GM21576 (cell line): ENCODE results near the gene KIFC1.
"Not testable (repeated sequence)": the region's sequence is repeated elsewhere in the genome, so short reads cannot be mapped to it uniquely, and the experiment has no call there.

Source experiments
- ATAC-seq: cut with Tn5 transposase; IDR thresholded peaks from one replicate; pipeline ENCODE4 v1.9.1; 2021; ENCODE audit warnings: mild to moderate bottlenecking, moderate library complexity; ENCODE audit not compliant: unreplicated experiment

The KIFC1 gene

GRCh38 chr6:33373960-33374910 is 17.4 kb upstream of the KIFC1 start:
- ATAC-seq: no peak

DNA sequence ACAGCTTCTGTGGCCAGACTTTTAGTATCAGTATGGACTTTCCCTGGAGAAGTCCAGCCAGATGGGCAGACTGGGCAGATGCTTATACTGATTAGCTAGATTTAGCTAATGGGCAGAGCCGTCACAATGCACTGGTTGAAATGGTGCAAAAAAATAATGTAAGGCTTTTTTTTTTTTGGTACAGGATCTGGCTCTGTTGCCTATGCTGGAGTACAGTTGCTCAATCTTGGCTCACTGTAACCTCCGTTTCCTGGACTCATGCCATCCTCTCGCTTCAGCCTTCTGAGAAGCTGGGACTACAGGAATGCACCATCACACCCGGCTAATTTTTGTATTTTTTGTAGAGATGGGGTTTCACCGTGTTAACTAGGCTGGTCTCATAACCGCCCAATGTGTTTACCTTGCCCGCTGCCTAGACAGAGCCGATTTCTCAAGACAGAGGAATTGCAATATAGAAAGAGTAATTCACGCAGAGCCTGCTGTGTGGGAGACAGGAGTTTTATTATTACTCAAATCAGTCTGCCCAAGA is 16.4 kb upstream of the KIFC1 start:
- no peak for ATAC-seq

DNA sequence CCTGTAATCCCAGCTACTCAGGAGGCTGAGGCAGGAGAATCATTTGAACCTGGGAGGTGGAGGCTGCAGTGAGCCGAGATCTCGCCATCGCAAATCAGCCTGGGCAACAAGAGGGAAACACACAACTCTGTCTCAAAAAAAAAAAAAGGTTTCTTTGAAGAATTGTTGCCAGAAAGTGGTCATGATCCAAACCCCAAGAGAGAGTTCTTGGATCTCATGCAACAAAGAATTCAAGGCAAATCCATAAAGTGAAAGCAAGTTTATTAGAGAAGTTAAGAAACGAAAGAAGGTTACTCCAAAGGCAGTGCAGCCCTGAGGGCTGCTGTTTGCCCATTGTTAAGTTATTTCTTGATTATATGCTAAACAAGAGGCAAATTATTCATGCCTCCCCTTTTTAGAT is 14.5 kb upstream of the KIFC1 start:
- ATAC-seq: no peak

- ATAC-seq: not testable (repeated sequence)
These were observed 12.4 kb upstream of the KIFC1 start for GRCh38 chr6:33379184-33379583.

DNA sequence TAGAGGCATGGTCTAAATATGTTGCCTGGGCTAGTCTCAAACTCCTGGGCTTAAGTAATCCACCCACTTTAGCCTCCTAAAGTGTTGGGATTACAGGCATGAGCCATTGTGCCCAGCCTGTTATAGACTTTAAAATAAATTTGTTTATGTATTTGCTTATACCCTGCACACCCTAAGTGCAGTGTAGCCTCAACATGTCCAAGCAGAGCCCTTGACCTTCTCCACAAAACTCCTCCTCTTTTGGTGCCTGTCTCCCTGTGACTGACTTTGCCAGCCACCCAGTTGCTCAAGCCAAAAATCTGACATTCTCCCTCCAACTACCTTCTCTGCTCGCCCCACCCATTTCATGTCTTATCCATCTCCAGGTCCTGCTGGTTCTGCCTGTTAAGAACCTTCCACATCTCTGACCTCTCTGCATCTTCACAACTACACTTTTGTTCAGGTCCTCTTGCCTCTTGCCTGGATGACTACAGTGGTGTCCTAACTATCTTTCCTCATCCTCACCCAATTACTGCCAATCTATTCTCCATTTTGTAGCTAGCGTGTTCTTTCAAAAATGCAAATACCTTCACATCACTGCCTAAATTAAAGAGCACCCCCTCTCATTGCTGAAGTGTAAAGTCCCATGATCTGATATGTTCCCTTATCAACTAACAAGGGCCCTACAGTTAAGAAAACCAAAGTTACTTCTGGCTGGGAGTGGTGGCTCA is 11.2 kb upstream of the KIFC1 start:
- ATAC-seq: no peak

DNA sequence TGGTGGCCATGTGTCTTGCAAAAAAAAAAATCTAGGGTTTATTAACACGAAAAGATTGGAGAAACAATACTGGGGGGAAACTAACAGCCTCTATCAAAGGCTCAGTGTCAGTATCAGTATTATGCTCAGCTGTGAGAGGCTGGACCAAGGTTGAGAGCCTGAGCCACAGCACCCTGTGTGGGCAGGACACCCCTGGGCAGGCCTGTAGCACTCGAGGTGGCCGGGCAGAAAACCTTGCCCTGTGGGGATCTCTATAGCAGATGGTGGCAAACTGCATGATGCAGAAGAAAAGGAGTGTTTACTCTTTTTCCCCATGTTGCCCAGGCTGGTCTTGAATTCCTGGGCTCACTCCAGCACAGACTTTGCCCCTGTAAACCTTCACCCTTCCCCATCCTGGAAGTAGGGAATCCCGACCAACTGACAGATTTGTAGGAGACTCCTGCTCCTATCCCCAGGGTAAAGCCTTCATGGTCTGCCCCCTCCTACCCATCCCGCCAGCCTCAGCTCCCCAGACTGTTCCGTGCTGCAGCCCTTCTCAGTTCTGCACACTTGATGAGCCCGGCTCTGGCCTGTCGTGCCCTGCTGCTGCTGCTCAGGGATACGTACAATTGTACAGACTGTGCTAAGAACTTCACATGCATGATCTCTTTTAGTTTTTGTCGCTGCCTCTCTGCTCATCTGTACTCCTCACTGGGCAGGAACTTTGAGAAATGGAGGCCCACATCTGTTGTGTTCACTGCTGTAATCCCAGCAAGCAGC is 8.0 kb upstream of the KIFC1 start:
- ATAC-seq: no peak

- no peak for ATAC-seq
These were observed 7.0 kb upstream of the KIFC1 start for GRCh38 chr6:33384581-33385020.

- no peak for ATAC-seq
These were observed 1.4 kb upstream of the KIFC1 start for GRCh38 chr6:33390173-33390572.

DNA sequence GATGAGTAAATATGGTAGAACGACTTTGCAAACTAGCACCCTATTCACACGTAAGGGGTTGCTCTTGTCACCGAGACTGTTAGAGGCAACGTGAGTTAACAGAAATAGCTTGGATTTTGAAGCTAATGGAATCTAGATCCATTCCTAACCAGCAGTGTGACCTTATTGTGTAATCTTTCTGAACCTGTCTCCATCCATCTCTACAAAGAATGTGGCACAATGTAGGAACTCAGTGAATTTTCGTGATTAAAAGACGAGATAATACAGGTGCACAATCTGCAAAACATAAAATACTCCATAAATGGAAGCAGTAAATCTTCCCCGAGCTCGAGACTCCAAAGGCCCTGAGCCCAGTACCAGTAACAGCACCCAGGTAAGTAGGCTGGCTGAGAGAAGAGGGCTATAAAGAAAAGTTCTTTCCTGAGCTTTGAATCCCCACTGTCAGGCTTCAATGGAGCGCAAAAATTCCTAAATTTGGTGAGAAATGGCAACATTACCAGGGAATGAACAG is 801 bp upstream of the KIFC1 start:
- ATAC-seq: no peak

DNA sequence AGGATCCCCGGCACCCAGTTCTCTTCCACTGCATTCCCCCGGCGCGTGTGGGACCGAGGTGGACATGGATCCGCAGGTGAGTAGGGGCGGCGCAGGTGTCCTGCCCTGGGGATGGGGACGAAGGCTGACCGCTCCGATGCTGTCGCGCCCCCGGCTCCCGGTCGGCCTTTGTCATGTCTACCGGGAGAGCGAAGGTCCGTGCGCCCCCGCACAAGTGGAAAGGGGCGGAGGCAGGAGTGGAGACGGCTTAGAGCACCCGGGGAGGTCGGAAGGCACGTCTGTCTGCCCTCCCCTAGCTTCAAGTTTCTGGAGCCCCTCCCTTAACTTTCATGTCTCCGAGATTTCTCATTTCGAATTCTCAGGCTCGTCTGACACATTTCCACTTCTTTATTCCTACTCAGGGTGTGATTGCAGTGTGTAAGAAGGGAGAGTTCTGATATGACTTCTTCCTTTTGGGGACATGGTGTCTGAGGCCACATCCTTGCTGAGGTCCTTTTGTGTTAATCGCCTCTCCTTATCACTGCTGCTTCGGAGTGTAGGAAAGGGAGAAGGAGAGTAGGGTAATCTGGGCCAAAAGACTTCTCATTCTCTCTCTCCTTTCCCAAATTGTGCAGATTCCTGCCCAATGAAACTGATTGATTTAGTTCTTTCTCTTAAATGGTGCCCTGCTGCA is 435 bp downstream of the KIFC1 start:
- peak; percentile 11 for ATAC-seq

DNA sequence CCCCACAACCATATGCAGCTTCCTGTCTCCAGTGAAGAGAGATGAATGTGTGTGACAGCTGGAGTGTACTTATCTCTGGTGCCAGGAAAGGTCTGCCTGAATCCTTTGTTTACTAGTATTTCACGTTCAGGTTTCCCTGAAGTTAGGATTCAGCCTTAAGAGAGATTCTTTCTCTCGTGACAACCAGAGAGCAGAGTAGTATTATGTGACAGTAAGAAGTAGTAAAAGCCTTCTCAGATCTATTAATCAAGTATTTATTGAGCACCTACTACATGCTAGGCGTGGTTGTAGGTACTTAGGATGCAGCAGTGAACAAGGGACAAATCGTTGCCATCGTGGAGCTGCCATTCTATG is 949 bp downstream of the KIFC1 start:
- no peak for ATAC-seq

DNA sequence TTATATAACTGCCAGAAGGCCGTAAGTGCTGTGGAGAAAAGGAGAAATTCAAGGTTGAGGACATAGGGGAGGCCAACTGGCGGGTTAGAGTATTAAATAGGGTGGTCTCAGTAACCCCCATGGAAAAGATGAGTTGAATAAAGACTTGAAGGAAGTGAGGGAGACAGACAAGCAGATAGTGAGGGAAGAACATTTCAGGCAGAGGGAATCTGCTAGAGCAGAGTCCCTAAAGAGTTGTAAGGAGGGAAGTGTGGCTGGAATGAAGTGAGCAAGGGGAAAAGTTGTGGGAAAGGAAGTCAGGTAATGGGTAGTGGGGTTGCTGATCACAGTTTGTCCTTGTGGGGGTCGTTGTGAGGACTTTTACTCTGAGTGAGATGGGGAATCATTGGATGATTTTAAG is 1.4 kb downstream of the KIFC1 start:
- no peak for ATAC-seq

DNA sequence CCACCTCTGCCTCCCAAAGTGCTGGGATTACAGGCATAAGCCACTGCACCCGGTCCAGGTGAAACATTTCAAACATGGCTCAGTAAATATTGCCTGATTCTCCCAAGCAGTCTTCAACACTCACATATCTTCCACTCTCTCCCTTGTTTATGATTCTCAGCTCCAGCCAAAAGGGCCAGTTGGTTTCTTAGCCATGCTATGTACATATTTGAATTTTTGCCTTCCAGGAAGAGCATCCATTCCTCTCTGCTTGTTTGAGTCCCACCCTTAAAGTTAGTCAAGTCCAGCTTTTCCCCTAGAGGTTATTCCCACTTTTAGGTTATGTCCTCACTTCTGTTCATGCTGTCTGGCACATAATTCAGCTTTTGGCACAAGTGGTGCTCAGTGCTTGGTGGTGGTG is 5.9 kb downstream of the KIFC1 start:
- no peak for ATAC-seq

DNA sequence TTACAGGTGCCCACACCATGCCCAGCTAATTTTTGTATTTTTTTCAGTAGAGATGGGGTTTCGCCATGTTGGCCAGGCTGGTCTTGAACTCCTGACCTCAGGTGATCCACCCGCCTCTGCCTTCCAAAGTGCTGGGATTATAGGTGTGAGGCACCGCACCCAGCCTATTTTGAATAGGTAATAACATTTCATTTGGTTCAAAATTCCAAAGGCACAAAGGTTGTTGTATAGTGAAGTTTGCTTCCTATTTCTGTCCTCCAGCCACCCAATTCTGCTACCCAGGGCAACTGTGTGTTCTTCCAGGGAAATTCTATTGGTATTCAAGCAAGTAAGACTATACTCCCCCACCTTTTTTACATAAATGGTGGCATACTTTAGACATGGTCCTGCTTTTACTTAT is 7.0 kb downstream of the KIFC1 start:
- not testable (repeated sequence) for ATAC-seq

- ATAC-seq: not testable (repeated sequence)
These were observed 8.3 kb downstream of the KIFC1 start for GRCh38 chr6:33399881-33400280.

- no peak for ATAC-seq
These were observed 13.3 kb downstream of the KIFC1 start for GRCh38 chr6:33404884-33405283.

DNA sequence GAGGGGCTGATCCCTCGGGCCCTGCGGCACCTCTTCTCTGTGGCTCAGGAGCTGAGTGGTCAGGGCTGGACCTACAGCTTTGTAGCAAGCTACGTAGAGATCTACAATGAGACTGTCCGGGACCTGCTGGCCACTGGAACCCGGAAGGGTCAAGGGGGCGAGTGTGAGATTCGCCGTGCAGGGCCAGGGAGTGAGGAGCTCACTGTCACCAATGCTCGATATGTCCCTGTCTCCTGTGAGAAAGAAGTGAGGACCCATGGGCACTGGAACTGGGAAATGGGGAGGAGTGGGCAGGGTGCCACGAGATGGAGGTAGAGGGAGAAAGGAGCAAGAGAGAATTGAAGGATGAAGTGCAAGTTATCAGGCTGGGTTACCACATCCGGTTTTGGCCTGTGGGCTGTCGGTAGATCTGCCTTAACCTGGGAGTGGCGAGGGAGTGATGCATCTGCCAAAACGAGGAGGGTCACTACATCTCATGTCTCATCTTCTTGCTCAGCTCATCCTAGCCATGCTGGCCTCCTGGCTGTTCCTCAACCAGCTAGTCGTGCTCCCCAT is 13.8 kb downstream of the KIFC1 start:
- no peak for ATAC-seq

- ATAC-seq: no peak
These were observed 14.5 kb downstream of the KIFC1 start for GRCh38 chr6:33406126-33406525.

GRCh38 chr6:33407132-33407718 is 15.6 kb downstream of the KIFC1 start:
- ATAC-seq: no peak
